ENCODE results near the gene C4BPA. TPM values are rescaled to one million over a fixed set of nuclear protein-coding genes. Genes with fewer than 3 reads are reported as not detected.
A peak's percentile ranks its signal among the peaks of the same experiment; 100 is the strongest.

The C4BPA gene
- total and polyA plus RNA-seq, 9 of the 15 experiments (the other 6 are each of a cell fraction or from before 2014, with no cell fraction given), result 0.04 to 0.22 (median 0.11) TPM; not detected in 3

- TF ChIP-seq NR2F6 (CRISPR knock-in tag; IDR thresholded peaks at IDR 0.05), result no peak
- no peak for TF ChIP-seq RB1 (IDR thresholded peaks at IDR 0.05; ENCODE audit: low read depth)
Observed at GRCh38 chr1:207191776-207192175, 87.7 kb downstream of the C4BPA start (continued).

DNA sequence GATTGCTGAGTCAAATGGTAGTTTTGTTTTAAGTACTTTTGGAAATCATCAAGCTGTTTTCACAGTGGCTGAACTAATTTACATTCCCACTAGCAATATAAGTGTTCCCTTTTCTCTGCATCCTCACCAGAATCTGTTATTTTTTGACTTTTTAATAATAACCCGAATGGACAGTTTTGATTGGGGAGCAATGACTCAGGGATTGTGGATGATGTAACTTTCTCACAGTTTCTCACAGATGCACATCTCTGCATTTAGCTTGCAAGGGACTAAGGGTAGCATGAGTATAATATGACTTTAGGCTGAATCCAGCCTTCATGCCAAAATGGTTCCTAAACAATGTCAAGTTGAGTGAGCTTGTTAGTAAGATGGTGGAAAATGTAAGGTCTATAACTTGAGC, 90.2 kb downstream of the C4BPA start:
- BruUV-seq (replicated peaks), result no TSS peak
- no peak for TF ChIP-seq HNRNPL (IDR thresholded peaks at IDR 0.05; ENCODE audit: low read depth, low read length)
- peak; percentile 30; the same call in 1 of the 2 replicates for TF ChIP-seq ZNF316 (IDR thresholded peaks at IDR 0.05)
- no peak for TF ChIP-seq TEAD2 (tag; IDR thresholded peaks at IDR 0.05)
- TF ChIP-seq, protein P1, sequence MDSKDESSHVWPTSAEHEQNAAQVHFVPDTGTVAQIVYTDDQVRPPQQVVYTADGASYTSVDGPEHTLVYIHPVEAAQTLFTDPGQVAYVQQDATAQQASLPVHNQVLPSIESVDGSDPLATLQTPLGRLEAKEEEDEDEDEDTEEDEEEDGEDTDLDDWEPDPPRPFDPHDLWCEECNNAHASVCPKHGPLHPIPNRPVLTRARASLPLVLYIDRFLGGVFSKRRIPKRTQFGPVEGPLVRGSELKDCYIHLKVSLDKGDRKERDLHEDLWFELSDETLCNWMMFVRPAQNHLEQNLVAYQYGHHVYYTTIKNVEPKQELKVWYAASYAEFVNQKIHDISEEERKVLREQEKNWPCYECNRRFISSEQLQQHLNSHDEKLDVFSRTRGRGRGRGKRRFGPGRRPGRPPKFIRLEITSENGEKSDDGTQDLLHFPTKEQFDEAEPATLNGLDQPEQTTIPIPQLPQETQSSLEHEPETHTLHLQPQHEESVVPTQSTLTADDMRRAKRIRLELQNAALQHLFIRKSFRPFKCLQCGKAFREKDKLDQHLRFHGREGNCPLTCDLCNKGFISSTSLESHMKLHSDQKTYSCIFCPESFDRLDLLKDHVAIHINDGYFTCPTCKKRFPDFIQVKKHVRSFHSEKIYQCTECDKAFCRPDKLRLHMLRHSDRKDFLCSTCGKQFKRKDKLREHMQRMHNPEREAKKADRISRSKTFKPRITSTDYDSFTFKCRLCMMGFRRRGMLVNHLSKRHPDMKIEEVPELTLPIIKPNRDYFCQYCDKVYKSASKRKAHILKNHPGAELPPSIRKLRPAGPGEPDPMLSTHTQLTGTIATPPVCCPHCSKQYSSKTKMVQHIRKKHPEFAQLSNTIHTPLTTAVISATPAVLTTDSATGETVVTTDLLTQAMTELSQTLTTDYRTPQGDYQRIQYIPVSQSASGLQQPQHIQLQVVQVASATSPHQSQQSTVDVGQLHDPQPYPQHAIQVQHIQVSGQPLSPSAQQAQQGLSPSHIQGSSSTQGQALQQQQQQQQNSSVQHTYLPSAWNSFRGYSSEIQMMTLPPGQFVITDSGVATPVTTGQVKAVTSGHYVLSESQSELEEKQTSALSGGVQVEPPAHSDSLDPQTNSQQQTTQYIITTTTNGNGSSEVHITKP (IDR thresholded peaks at IDR 0.05; ENCODE audit: partially characterized antibody), result no peak
- TF ChIP-seq MAFG (tag; conservative IDR thresholded peaks at IDR 0.05), result peak; percentile 47
- 0 out of 2 replicates have a peak, but pooled peaks have one; percentile 25 for TF ChIP-seq FOSL1 (tag; conservative IDR thresholded peaks at IDR 0.05)
- TF ChIP-seq, protein P2, sequence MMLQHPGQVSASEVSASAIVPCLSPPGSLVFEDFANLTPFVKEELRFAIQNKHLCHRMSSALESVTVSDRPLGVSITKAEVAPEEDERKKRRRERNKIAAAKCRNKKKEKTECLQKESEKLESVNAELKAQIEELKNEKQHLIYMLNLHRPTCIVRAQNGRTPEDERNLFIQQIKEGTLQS (IDR thresholded peaks at IDR 0.05), result peak; percentile 83
- TF ChIP-seq, protein P2 (CRISPR knock-in tag; conservative IDR thresholded peaks at IDR 0.05), result no peak
- TF ChIP-seq, protein P3, sequence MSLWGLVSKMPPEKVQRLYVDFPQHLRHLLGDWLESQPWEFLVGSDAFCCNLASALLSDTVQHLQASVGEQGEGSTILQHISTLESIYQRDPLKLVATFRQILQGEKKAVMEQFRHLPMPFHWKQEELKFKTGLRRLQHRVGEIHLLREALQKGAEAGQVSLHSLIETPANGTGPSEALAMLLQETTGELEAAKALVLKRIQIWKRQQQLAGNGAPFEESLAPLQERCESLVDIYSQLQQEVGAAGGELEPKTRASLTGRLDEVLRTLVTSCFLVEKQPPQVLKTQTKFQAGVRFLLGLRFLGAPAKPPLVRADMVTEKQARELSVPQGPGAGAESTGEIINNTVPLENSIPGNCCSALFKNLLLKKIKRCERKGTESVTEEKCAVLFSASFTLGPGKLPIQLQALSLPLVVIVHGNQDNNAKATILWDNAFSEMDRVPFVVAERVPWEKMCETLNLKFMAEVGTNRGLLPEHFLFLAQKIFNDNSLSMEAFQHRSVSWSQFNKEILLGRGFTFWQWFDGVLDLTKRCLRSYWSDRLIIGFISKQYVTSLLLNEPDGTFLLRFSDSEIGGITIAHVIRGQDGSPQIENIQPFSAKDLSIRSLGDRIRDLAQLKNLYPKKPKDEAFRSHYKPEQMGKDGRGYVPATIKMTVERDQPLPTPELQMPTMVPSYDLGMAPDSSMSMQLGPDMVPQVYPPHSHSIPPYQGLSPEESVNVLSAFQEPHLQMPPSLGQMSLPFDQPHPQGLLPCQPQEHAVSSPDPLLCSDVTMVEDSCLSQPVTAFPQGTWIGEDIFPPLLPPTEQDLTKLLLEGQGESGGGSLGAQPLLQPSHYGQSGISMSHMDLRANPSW (CRISPR knock-in tag; IDR thresholded peaks at IDR 0.05), result no peak
- TF ChIP-seq NEUROD1 (IDR thresholded peaks at IDR 0.05; ENCODE audit: borderline replicate concordance, low read depth, low read length, partially characterized antibody), result no peak

More for the DNA sequence above, 90.2 kb downstream of the C4BPA start:
- no peak for ATAC-seq
- no peak overlapping the region for H3K9ac ChIP-seq (ENCODE audit: insufficient read depth in 1 of 2, low read depth in 2 of 2, low read length in 2 of 2)
- no peaks in the 10 kb centered on the region for H3K9me1 ChIP-seq (ENCODE audit: control insufficient read depth, insufficient read depth, low read length)
- POLR2A ChIA-PET, result interaction anchor here (1.5 kb wide), 1 partner anchor 40 kb away, joined by 4 read pairs; no protein-coding TSS in a partner anchor
- H3K9me3 ChIP-seq (replicated peaks; ENCODE audit: control insufficient read depth, insufficient read depth, low read depth, low read length), result no peaks in the 10 kb centered on the region
- peaks cover 0 to 3% of the 10 kb centered on the region in 2 experiments; a peak in 1 of 5 replicates for H3K4me1 ChIP-seq (replicated peaks in 1 of 2; ENCODE audit: control insufficient read depth in 2 of 2, insufficient read depth in 2 of 2, low read length in 2 of 2)
- CTCF ChIA-PET (ENCODE audit: low intra/inter-chr PET ratio), result no interaction called here
- H3K4me2 ChIP-seq (ENCODE audit: insufficient read depth, low read length), result no peak overlapping the region
- 19% methylated on average over 1 of the region's 1 CpG for WGBS (ENCODE audit: insufficient coverage, low coverage, missing lambda C conversion rate)
- no peaks in the 10 kb centered on the region for H3K36me3 ChIP-seq (ENCODE audit: control insufficient read depth, insufficient read depth, low read length)
- no peaks in the 10 kb centered on the region for H3K27me3 ChIP-seq (ENCODE audit: control insufficient read depth in 2 of 2, insufficient read depth in 2 of 2, low read length in 2 of 2)
- no peak overlapping the region for H3K27ac ChIP-seq (ENCODE audit: extremely low read depth, low read depth, low read length)
- no peak overlapping the region for H3K4me3 ChIP-seq
- H4K20me1 ChIP-seq (replicated peaks; ENCODE audit: control insufficient read depth, insufficient read depth, low read length), result no peaks in the 10 kb centered on the region
- DNase-seq (ENCODE audit: extremely low read depth in 1 of 4, low spot score in 3 of 4), result no peak
- no peaks in the 10 kb centered on the region for H3K79me2 ChIP-seq (ENCODE audit: control insufficient read depth, insufficient read depth, low read length)
- FAIRE-seq, result no peak
- in situ Hi-C loops (cut with MboI), result no loop called here
- H2AFZ ChIP-seq (ENCODE audit: low read depth, low read length), result peak overlapping the region; percentile 15
- intact Hi-C loops (cut with micrococcal nuclease), result no loop called here

Measured in K562 (cell line).